HL-60 (cell line): ENCODE results near the gene CNTROB.
A peak's percentile ranks its signal among the peaks of the same experiment; 100 is the strongest.

Experiments used
- DNase-seq, 2 experiments: peaks; one replicate each; pipeline ENCODE4 v3.0.0-alpha.2; 2010 to 2020; ENCODE audit warnings: low read depth in 1 of 2, low spot score in 1 of 2
- H3K27ac ChIP-seq: fragments of 250-450 bp; sonication (Bioruptor Pico); replicated peaks from 2 replicates; pipeline ENCODE4 v1.5.1; 2020; ENCODE audit warnings: mild to moderate bottlenecking, moderate library complexity
- H3K27me3 ChIP-seq: fragments of 250-450 bp; sonication (Bioruptor Pico); 2 replicates; pipeline ENCODE4 v1.5.1; 2021; ENCODE audit warnings: mild to moderate bottlenecking, moderate library complexity; ENCODE audit not compliant: insufficient read depth, poor library complexity, severe bottlenecking
- H3K4me3 ChIP-seq: replicated peaks from 2 replicates; pipeline ENCODE4 v1.5.1; 2011; ENCODE audit warnings: mild to moderate bottlenecking, control low read depth, low read length; ENCODE audit not compliant: insufficient read depth
- GABPA ChIP-seq: IDR thresholded peaks from 2 replicates; pipeline ENCODE4 v1.6.1; 2012; ENCODE audit warnings: low read depth
- POLR2AphosphoS5 ChIP-seq: IDR thresholded peaks from 2 replicates; pipeline ENCODE4 v1.6.1; 2012; ENCODE audit warnings: low read depth
- SPI1 ChIP-seq: IDR thresholded peaks from 2 replicates; pipeline ENCODE4 v1.6.1; 2012; ENCODE audit warnings: low read depth, mild to moderate bottlenecking, borderline replicate concordance
- TF ChIP-seq, protein P1 (sequence below): IDR thresholded peaks from 2 replicates; pipeline ENCODE4 v1.6.1; 2012; ENCODE audit warnings: low read depth; ENCODE audit not compliant: insufficient replicate concordance
- TF ChIP-seq, protein P2 (sequence below): IDR thresholded peaks from one replicate; pipeline ENCODE4 v1.5.1; 2011; ENCODE audit warnings: low read length, control low read depth, inconsistent platforms; ENCODE audit not compliant: insufficient read depth

Gene CNTROB

DNA sequence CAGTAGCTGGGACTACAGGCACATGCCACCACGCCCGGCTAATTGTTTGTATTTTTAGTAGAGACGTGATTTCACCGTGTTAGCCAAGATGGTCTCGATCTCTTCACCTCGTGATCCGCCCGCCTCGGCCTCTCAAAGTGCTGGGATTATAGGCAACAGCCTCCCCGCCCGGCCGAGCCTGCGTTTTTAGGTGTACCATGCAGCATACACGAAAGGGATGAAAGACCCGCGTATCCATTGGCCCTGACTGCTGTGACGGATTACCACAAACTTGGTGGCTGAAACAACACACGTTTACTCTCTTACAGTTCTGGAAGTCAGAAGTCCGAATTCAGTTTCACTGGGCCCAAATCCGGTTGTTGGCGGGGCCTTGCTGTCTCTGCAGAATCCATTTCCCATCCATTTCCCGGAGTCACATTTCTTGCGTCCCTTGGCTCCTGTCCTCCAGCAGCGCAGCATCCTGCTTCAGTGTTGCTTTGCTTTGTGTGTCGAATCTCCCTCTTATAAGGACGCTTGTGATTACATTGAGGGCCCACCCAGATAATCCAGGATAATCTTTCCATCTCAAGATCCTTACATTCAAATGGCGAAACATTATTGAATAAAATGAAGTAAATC is 62.1 kb downstream of the CNTROB start:
- no peaks in the 10 kb centered on the region for H3K27me3 ChIP-seq
- no peak overlapping the region for H3K4me3 ChIP-seq
- TF ChIP-seq, protein P1, sequence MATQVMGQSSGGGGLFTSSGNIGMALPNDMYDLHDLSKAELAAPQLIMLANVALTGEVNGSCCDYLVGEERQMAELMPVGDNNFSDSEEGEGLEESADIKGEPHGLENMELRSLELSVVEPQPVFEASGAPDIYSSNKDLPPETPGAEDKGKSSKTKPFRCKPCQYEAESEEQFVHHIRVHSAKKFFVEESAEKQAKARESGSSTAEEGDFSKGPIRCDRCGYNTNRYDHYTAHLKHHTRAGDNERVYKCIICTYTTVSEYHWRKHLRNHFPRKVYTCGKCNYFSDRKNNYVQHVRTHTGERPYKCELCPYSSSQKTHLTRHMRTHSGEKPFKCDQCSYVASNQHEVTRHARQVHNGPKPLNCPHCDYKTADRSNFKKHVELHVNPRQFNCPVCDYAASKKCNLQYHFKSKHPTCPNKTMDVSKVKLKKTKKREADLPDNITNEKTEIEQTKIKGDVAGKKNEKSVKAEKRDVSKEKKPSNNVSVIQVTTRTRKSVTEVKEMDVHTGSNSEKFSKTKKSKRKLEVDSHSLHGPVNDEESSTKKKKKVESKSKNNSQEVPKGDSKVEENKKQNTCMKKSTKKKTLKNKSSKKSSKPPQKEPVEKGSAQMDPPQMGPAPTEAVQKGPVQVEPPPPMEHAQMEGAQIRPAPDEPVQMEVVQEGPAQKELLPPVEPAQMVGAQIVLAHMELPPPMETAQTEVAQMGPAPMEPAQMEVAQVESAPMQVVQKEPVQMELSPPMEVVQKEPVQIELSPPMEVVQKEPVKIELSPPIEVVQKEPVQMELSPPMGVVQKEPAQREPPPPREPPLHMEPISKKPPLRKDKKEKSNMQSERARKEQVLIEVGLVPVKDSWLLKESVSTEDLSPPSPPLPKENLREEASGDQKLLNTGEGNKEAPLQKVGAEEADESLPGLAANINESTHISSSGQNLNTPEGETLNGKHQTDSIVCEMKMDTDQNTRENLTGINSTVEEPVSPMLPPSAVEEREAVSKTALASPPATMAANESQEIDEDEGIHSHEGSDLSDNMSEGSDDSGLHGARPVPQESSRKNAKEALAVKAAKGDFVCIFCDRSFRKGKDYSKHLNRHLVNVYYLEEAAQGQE: no peak
- no peak for TF ChIP-seq SPI1
- DNase-seq: no peak
- no peak overlapping the region for H3K27ac ChIP-seq

DNA sequence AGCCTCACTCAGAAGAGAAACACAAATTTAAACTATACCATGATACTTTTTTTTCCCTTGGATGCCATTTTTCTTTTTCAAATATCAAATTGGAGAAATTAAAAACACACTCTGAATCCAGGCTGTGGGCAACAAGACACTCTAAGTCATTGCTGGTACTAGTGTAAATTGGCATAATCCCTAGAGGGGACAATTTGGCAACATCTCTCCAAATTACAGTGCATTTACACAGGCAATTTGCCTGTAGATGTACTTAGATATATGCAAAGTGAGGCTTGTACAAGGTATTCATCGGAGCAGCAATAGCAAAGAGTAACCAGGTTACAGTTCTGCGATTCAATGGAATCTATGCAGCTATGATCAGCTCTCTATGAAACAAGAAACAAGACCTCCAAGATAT is 63.7 kb downstream of the CNTROB start:
- Histone ChIP-seq H3K4me3 (no peak overlapping the region), H3K27me3 (no peaks in the 10 kb centered on the region), H3K27ac (no peak overlapping the region)
- TF ChIP-seq GABPA (no peak), POLR2AphosphoS5 (no peak), SPI1 (no peak)
- TF ChIP-seq, protein P1: no peak
- TF ChIP-seq, protein P2, sequence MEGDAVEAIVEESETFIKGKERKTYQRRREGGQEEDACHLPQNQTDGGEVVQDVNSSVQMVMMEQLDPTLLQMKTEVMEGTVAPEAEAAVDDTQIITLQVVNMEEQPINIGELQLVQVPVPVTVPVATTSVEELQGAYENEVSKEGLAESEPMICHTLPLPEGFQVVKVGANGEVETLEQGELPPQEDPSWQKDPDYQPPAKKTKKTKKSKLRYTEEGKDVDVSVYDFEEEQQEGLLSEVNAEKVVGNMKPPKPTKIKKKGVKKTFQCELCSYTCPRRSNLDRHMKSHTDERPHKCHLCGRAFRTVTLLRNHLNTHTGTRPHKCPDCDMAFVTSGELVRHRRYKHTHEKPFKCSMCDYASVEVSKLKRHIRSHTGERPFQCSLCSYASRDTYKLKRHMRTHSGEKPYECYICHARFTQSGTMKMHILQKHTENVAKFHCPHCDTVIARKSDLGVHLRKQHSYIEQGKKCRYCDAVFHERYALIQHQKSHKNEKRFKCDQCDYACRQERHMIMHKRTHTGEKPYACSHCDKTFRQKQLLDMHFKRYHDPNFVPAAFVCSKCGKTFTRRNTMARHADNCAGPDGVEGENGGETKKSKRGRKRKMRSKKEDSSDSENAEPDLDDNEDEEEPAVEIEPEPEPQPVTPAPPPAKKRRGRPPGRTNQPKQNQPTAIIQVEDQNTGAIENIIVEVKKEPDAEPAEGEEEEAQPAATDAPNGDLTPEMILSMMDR: no peak
- no peak for DNase-seq

DNA sequence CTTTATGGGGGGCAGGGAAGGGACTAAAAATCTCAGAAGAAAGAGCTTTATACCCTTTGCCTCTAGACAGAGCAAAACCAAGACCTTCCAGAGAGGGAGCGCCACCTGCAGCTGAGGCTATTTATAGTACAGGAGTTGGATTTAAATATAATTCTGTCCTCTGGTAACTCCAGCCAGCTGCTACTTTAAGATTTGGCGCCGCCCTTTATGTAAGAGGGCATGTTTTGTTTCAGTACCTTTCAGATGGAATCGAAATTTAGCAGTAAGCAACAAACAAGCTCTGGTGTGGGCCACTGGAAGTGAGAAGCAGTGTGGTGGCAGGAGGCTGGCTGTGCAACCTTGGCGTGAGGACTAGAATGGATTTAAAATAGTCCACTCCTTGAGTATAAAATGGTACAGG is 65.2 kb downstream of the CNTROB start:
- peak in 1 of 2 experiments; percentile 51 for DNase-seq
- no peak for TF ChIP-seq POLR2AphosphoS5
- TF ChIP-seq, protein P2: no peak
- H3K27ac ChIP-seq: no peak overlapping the region
- H3K4me3 ChIP-seq: no peak overlapping the region
- H3K27me3 ChIP-seq: no peaks in the 10 kb centered on the region
